ENCODE data around the gene GATA2. TPM values are rescaled to one million over a fixed set of nuclear protein-coding genes. Genes with fewer than 3 reads are reported as not detected.

The GATA2 gene
- total RNA-seq, 1 donor from 2014 or later = 23.9 TPM

DNA sequence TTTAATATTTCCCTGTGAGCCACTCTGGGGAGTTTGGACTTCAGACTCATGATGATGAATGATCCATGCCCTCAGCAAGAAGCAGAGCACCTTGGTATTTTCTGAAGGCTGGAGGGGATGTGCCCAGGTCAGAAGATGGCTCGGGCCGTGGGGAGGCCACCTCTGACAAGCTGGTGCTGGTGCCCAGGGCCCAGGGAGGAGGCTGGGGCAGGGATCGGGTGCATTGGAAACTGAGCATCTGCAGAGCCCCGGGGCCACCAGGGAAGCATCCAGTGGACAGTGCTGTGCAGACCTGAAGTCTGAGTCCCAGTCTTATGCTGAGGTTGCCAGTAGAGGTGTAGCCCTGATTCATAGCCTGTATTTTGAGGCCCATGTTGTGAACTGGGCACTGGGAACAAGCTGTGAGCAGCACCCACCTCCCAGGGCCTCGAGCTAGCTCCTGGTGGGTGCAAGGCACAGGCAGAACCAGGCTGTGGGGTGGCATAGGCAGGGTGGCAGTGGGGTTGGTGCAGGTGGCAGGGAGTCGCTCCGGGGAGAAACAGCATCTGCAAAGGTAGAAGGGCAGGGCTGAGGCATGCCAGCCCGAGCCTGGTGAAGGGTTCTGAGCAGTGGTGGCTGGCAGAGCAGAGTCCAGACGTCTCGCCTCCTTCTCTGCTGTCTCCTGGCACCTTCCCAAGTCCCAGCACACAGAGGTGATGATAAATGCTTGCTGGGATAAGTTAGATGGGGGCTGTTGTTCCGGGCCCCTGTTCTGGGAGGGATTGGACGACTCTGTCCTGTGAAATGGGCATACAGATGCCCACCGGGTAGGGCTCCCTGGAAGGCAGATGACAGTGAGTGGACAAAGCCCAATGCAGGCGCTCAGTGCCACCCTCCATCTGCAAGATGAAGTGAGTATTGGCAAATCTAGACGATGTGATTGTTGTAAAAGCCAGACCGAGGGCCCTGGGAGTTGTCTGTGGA lies 36.9 kb downstream of the GATA2 start:
- TF ChIP-seq, protein P1, sequence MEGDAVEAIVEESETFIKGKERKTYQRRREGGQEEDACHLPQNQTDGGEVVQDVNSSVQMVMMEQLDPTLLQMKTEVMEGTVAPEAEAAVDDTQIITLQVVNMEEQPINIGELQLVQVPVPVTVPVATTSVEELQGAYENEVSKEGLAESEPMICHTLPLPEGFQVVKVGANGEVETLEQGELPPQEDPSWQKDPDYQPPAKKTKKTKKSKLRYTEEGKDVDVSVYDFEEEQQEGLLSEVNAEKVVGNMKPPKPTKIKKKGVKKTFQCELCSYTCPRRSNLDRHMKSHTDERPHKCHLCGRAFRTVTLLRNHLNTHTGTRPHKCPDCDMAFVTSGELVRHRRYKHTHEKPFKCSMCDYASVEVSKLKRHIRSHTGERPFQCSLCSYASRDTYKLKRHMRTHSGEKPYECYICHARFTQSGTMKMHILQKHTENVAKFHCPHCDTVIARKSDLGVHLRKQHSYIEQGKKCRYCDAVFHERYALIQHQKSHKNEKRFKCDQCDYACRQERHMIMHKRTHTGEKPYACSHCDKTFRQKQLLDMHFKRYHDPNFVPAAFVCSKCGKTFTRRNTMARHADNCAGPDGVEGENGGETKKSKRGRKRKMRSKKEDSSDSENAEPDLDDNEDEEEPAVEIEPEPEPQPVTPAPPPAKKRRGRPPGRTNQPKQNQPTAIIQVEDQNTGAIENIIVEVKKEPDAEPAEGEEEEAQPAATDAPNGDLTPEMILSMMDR (conservative IDR thresholded peaks at IDR 0.05) = no peak
- Mint-ChIP-seq H3K27me3 (peaks cover 28% of the 10 kb centered on the region), H3K4me1 (ENCODE audit: unreplicated experiment) (peaks cover 4% of the 10 kb centered on the region), H3K4me3 (no peak overlapping the region), H3K9me3 (no peaks in the 10 kb centered on the region), H3K36me3 (no peaks in the 10 kb centered on the region), H3K27ac (no peak overlapping the region)
- DNase-seq (ENCODE audit: extremely low spot score, unreplicated experiment) = no peak

DNA sequence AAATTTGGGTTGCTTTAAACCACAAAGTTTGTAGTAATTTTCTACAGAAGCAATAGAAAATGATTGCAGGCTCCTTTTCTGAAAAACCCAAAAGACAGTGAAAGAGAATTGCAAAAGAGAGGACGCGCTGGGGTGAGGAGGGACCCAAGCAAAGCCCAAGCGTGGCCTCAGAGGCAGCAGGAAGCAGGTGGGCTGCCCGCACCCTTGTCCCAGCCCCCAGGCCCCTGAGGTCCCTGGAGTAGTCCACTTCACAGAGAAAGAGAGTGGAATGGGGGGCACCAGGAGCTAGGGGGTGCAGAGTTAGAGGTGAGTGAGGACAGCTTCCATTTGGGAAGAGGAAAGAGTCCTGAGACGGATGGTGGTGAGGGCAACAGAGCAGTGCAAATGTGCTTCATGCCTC lies 37.9 kb downstream of the GATA2 start:
- H3K27me3 Mint-ChIP-seq = peaks cover 23% of the 10 kb centered on the region

DNA sequence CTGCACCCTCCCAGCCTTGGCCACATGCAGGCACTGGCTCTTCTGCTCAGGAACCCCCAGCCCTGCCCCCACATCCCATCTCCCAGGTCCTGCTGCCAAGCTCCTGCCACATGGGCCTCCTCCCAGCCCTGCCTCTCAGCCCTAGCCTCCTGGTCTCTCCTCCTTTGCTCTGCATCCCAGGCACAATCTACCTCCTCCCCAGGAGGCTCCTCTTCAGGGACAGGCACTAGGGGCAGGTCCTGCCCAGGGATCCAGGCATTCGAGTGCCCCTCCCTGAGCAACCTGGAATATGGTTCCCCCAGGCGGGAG lies 38.7 kb downstream of the GATA2 start:
- no peaks in the 10 kb centered on the region for H3K36me3 Mint-ChIP-seq
- peak overlapping the region; percentile 6 for H3K27ac Mint-ChIP-seq
- TF ChIP-seq, protein P1 (conservative IDR thresholded peaks at IDR 0.05) = no peak
- peaks cover 4% of the 10 kb centered on the region for H3K4me1 Mint-ChIP-seq (ENCODE audit: unreplicated experiment)
- DNase-seq (ENCODE audit: extremely low spot score, unreplicated experiment) = no peak
- H3K9me3 Mint-ChIP-seq = no peaks in the 10 kb centered on the region
- H3K4me3 Mint-ChIP-seq = no peak overlapping the region
- H3K27me3 Mint-ChIP-seq = peaks cover 24% of the 10 kb centered on the region

More for the DNA sequence above, 37.9 kb downstream of the GATA2 start:
- Mint-ChIP-seq H3K4me3 (no peak overlapping the region), H3K36me3 (no peaks in the 10 kb centered on the region), H3K27ac (no peak overlapping the region), H3K9me3 (no peaks in the 10 kb centered on the region), H3K4me1 (ENCODE audit: unreplicated experiment) (peaks cover 4% of the 10 kb centered on the region)
- no peak for DNase-seq (ENCODE audit: extremely low spot score, unreplicated experiment)
- TF ChIP-seq, protein P1 (conservative IDR thresholded peaks at IDR 0.05) = no peak

DNA sequence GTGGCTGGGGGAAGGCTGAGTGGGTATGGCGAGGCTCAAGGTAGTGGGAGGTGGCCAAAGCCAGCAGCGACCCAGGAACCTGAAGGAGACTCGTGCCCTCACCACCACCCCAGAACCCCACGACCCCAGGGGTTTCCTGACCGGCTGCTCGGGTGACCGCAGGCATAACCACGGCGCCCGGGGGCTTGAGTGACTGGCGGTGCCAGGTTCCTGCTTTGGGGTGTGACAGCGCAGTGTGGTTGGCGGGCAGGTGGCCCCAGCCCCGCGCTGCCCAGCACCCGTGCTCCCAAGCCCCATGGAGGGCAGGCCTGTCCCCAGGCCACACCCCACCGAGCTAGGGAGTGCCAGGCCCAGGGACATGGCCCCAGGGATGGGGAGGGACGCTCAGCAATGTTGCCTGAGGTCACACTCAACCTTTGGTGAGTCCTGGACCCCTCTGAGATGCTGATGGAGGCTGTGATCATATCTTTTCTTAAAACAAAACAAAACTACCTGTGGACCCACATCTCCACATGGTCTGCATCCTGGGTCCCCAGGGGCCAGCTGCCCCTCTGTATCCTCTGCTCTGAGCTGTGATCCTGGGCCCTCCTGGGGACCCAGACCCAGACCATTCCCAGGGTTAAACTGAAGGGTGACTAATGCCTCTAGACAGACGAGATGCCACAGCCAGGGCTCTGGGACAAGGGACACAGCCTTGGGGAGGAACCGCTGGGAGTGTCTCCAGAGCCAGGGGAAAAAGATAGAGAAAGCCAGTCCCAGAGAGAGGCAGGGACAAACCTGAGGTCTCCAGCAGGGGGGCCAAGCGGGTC lies 39.3 kb downstream of the GATA2 start:
- H3K27ac Mint-ChIP-seq = no peak overlapping the region
- TF ChIP-seq, protein P1 (conservative IDR thresholded peaks at IDR 0.05) = no peak

DNA sequence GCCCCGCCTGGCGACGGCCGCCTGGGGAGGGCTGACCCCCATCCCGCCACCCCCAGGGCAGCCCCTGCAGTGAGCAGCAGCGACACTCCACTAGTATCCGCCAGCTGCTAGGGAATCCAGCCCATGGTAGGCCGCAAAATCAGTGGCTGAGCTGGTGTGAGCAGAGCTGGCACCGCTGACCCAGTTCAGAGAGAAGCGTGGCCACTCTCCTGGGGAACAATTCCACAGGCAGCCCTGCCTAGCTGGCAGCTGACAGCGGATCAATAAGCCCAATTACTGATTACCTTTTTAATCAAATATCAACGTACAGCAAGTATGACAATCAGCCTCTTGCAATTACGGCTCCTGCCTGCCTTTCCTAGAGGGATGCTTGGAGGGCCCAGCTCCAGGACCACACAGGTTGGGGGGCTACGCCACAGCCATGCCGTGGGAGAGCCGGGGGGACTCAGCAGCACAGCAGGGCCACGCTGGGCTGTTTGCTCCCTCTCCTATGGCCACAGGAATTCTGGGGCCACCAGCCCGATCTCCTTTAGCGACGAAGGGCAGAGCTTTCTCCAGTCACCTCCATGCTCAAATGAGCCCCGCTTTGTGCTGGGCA lies 40.2 kb downstream of the GATA2 start:
- no peak for DNase-seq (ENCODE audit: extremely low spot score, unreplicated experiment)
- Mint-ChIP-seq H3K4me3 (no peak overlapping the region), H3K9me3 (no peaks in the 10 kb centered on the region), H3K36me3 (no peaks in the 10 kb centered on the region), H3K27me3 (peaks cover 31% of the 10 kb centered on the region), H3K4me1 (ENCODE audit: unreplicated experiment) (peaks cover 9% of the 10 kb centered on the region), H3K27ac (no peak overlapping the region)
- TF ChIP-seq, protein P1 (conservative IDR thresholded peaks at IDR 0.05) = no peak

More for the DNA sequence above, 39.3 kb downstream of the GATA2 start:
- DNase-seq (ENCODE audit: extremely low spot score, unreplicated experiment) = no peak
- H3K4me3 Mint-ChIP-seq = no peak overlapping the region
- H3K27me3 Mint-ChIP-seq = peaks cover 27% of the 10 kb centered on the region
- peaks cover 6% of the 10 kb centered on the region for H3K4me1 Mint-ChIP-seq (ENCODE audit: unreplicated experiment)
- no peaks in the 10 kb centered on the region for H3K9me3 Mint-ChIP-seq
- H3K36me3 Mint-ChIP-seq = no peaks in the 10 kb centered on the region

Measured in type B pancreatic cell (in vitro differentiated cells).